HCT116 (cell line): ENCODE data around the gene FSHR. TPM values are rescaled to one million over a fixed set of nuclear protein-coding genes. Genes with fewer than 3 reads are reported as not detected.

Experiments used
- ATAC-seq: fragments of 200-7000 bp; cut with Tn5 transposase; 2 replicates; pipeline ENCODE4 v1.9.1; 2020; ENCODE audit warnings: mild to moderate bottlenecking, moderate library complexity
- BruUV-seq: library from RNA; stranded (reverse); fragments of 400-500 nt; replicated peaks from 2 replicates; lab custom pipeline; 2021; lab: Mats Ljungman, UMichigan
- CTCF ChIA-PET: fragments of 300-600 bp; sonication (Branson Sonifier 250); formaldehyde crosslinking; loops from one replicate; lab custom pipeline; 2021; ENCODE audit warnings: antibody characterized with exemption; lab: Charles Lee
- POLR2A ChIA-PET: fragments of 300-600, 350-600 bp; sonication (Branson Sonifier 250); formaldehyde crosslinking; loops from one replicate; lab custom pipeline; 2021; ENCODE audit warnings: antibody characterized with exemption; lab: Charles Lee
- RAD21 ChIA-PET, 2 experiments: fragments of 300-600 bp; sonication (Branson Sonifier 250); formaldehyde crosslinking; loops; one replicate each; lab custom pipeline; 2023; ENCODE audit warnings: low total read pairs in 2 of 2; ENCODE audit not compliant: uncharacterized antibody in 2 of 2, unreplicated experiment in 2 of 2, low non-redundant PET in 1 of 2; lab: Charles Lee
- DNase-seq: peaks from one replicate; pipeline ENCODE4 v3.0.0-alpha.2; 2010; ENCODE audit warnings: low read depth, low spot score
- H2AFZ ChIP-seq: fragments of 200-600 bp; shearing (Covaris generic), sonication (generic); 2 replicates; pipeline ENCODE4 v1.6.1; 2017; ENCODE audit warnings: low read depth, mixed run types, mixed read lengths, antibody characterized with exemption, low read length; ENCODE audit not compliant: poor library complexity, severe bottlenecking
- H3K27ac ChIP-seq: 2 replicates; pipeline ENCODE4 v1.5.1; 2012; ENCODE audit warnings: low read depth, low read length
- H3K27me3 ChIP-seq: fragments of 200-600 bp; sonication (generic); 2 replicates; pipeline ENCODE4 v1.6.1; 2016; ENCODE audit warnings: mixed run types, low read length, mixed read lengths; ENCODE audit not compliant: insufficient read depth
- H3K36me3 ChIP-seq, 2 experiments: fragments of 200-500 bp in 1 of 2; fragments of 200-600 bp in 1 of 2; sonication (Bioruptor generic) in 1 of 2; sonication (generic) in 1 of 2; 2 replicates each; pipeline versions ENCODE4 v1.5.1 to v1.6.1; 2014 to 2016; ENCODE audit warnings: low read length in 2 of 2, inconsistent platforms in 1 of 2, mixed read lengths in 1 of 2, mixed run types in 1 of 2; ENCODE audit not compliant: insufficient read depth in 2 of 2, control insufficient read depth in 1 of 2
- H3K4me1 ChIP-seq, 2 experiments: fragments of 200-600 bp in 1 of 2; sonication (generic) in 1 of 2; 2 replicates each; pipeline versions ENCODE4 v1.5.1 to v1.6.1; 2012 to 2017; ENCODE audit warnings: low read length in 2 of 2, inconsistent platforms in 1 of 2, mild to moderate bottlenecking in 1 of 2, mixed read lengths in 1 of 2, mixed run types in 1 of 2, moderate library complexity in 1 of 2; ENCODE audit not compliant: insufficient read depth in 2 of 2, control insufficient read depth in 1 of 2
- H3K4me2 ChIP-seq: fragments of 200-600 bp; sonication (generic); 2 replicates; pipeline ENCODE4 v1.6.1; 2017; ENCODE audit warnings: mixed run types, low read length, mixed read lengths
- H3K4me3 ChIP-seq, 2 experiments: fragments of 200-600 bp in 1 of 2; sonication (generic) in 1 of 2; replicated peaks in 1 of 2; 2 replicates each; pipeline ENCODE4 v1.5.1; 2011 to 2016; ENCODE audit warnings: low read length in 2 of 2, control low read depth in 1 of 2, low read depth in 1 of 2, mild to moderate bottlenecking in 1 of 2, mixed read lengths in 1 of 2, mixed run types in 1 of 2
- H3K79me2 ChIP-seq: fragments of 200-600 bp; sonication (generic); 2 replicates; pipeline ENCODE4 v1.6.1; 2017; ENCODE audit warnings: mild to moderate bottlenecking, mixed run types, low read length, moderate library complexity, mixed read lengths; ENCODE audit not compliant: insufficient read depth
- H3K9ac ChIP-seq: fragments of 200-600 bp; sonication (generic); 2 replicates; pipeline ENCODE4 v1.6.1; 2016; ENCODE audit warnings: low read length, mixed read lengths
- H3K9me2 ChIP-seq: fragments of 200-600 bp; sonication (generic), shearing (Covaris generic); 2 replicates; pipeline ENCODE4 v1.6.1; 2017; ENCODE audit warnings: mixed run types, mild to moderate bottlenecking, moderate library complexity; ENCODE audit not compliant: insufficient read depth
- H3K9me3 ChIP-seq, 2 experiments: fragments of 200-500 bp in 1 of 2; fragments of 200-600 bp in 1 of 2; sonication (Bioruptor generic) in 1 of 2; sonication (generic) in 1 of 2; 2 replicates each; pipeline ENCODE4 v1.6.1; 2014 to 2017; ENCODE audit warnings: low read length in 2 of 2, mixed read lengths in 2 of 2, inconsistent platforms in 1 of 2, low read depth in 1 of 2, mild to moderate bottlenecking in 1 of 2, mixed run types in 1 of 2, moderate library complexity in 1 of 2; ENCODE audit not compliant: control insufficient read depth in 1 of 2, insufficient read depth in 1 of 2
- H4K20me1 ChIP-seq: fragments of 200-600 bp; sonication (generic), shearing (Covaris generic); 2 replicates; pipeline ENCODE4 v1.6.1; 2017; ENCODE audit warnings: mixed run types, mild to moderate bottlenecking, moderate library complexity; ENCODE audit not compliant: insufficient read depth
- CBX3 ChIP-seq: IDR thresholded peaks from 2 replicates; pipeline ENCODE4 v1.6.1; 2012; ENCODE audit warnings: low read depth
- EGR1 ChIP-seq: IDR thresholded peaks from 2 replicates; pipeline ENCODE4 v1.6.1; 2012; ENCODE audit warnings: low read depth
- JUND ChIP-seq: IDR thresholded peaks from 2 replicates; pipeline ENCODE4 v1.6.1; 2012
- POLR2A ChIP-seq: IDR thresholded peaks from 2 replicates; pipeline ENCODE4 v1.7.0; 2011; ENCODE audit warnings: borderline replicate concordance; ENCODE audit not compliant: insufficient read depth, insufficient read length; ENCODE audit errors: extremely low read depth
- SIN3A ChIP-seq: IDR thresholded peaks from 2 replicates; pipeline ENCODE4 v1.6.1; 2012; ENCODE audit warnings: low read depth
- intact Hi-C: fragments of 100-400 bp; cut with micrococcal nuclease; formaldehyde crosslinking; loops from 2 replicates; pipeline ENCODE4 v1.10.0; 2022
- total RNA-seq: library from RNA; stranded (reverse); gene quantifications from one replicate; pipeline ENCODE4 v1.2.1, GENCODE V29; 2021; ENCODE audit not compliant: unreplicated experiment
- TF ChIP-seq, protein P1 (sequence below): IDR thresholded peaks from 2 replicates; pipeline ENCODE4 v1.6.1; 2012; ENCODE audit warnings: low read depth
- TF ChIP-seq, protein P2 (sequence below): IDR thresholded peaks from 2 replicates; pipeline ENCODE4 v1.6.1; 2011; ENCODE audit warnings: mild to moderate bottlenecking, low read length, moderate library complexity; ENCODE audit not compliant: insufficient replicate concordance; ENCODE audit errors: extremely low read depth

The FSHR gene
- total RNA-seq, 1 experiment from 2014 or later: not detected

- TF ChIP-seq POLR2A (no peak), SIN3A (no peak), EGR1 (no peak), CBX3 (no peak), JUND (no peak)
- TF ChIP-seq, protein P1, sequence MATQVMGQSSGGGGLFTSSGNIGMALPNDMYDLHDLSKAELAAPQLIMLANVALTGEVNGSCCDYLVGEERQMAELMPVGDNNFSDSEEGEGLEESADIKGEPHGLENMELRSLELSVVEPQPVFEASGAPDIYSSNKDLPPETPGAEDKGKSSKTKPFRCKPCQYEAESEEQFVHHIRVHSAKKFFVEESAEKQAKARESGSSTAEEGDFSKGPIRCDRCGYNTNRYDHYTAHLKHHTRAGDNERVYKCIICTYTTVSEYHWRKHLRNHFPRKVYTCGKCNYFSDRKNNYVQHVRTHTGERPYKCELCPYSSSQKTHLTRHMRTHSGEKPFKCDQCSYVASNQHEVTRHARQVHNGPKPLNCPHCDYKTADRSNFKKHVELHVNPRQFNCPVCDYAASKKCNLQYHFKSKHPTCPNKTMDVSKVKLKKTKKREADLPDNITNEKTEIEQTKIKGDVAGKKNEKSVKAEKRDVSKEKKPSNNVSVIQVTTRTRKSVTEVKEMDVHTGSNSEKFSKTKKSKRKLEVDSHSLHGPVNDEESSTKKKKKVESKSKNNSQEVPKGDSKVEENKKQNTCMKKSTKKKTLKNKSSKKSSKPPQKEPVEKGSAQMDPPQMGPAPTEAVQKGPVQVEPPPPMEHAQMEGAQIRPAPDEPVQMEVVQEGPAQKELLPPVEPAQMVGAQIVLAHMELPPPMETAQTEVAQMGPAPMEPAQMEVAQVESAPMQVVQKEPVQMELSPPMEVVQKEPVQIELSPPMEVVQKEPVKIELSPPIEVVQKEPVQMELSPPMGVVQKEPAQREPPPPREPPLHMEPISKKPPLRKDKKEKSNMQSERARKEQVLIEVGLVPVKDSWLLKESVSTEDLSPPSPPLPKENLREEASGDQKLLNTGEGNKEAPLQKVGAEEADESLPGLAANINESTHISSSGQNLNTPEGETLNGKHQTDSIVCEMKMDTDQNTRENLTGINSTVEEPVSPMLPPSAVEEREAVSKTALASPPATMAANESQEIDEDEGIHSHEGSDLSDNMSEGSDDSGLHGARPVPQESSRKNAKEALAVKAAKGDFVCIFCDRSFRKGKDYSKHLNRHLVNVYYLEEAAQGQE: no peak
- TF ChIP-seq, protein P2, sequence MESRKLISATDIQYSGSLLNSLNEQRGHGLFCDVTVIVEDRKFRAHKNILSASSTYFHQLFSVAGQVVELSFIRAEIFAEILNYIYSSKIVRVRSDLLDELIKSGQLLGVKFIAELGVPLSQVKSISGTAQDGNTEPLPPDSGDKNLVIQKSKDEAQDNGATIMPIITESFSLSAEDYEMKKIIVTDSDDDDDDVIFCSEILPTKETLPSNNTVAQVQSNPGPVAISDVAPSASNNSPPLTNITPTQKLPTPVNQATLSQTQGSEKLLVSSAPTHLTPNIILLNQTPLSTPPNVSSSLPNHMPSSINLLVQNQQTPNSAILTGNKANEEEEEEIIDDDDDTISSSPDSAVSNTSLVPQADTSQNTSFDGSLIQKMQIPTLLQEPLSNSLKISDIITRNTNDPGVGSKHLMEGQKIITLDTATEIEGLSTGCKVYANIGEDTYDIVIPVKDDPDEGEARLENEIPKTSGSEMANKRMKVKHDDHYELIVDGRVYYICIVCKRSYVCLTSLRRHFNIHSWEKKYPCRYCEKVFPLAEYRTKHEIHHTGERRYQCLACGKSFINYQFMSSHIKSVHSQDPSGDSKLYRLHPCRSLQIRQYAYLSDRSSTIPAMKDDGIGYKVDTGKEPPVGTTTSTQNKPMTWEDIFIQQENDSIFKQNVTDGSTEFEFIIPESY: no peak
- TF ChIP-seq, all 23 proteins: peak for 0
- POLR2A ChIA-PET: no interaction called here
- Histone ChIP-seq H3K9me3 (no peaks in the 10 kb centered on the region), H3K27me3 (no peaks in the 10 kb centered on the region), H3K36me3 (no peaks in the 10 kb centered on the region), H2AFZ (no peak overlapping the region), H3K27ac (no peak overlapping the region), H3K9me2 (no peaks in the 10 kb centered on the region), H3K79me2 (no peaks in the 10 kb centered on the region), H3K4me3 (no peak overlapping the region), H4K20me1 (no peaks in the 10 kb centered on the region), H3K4me2 (no peak overlapping the region), H3K9ac (no peak overlapping the region), H3K4me1 (no peaks in the 10 kb centered on the region)
- ATAC-seq (no peak), DNase-seq (no peak)
- no TSS peak for BruUV-seq
- RAD21 ChIA-PET: no interaction called here
- CTCF ChIA-PET: no interaction called here
- intact Hi-C loops: no loop called here
These were observed 73.6 kb downstream of the FSHR start for GRCh38 chr2:49080681-49081080.
